Fibroblast of lung (primary cell): ENCODE data around the gene PCTP. TPM values are rescaled to one million over a fixed set of nuclear protein-coding genes. Genes with fewer than 3 reads are reported as not detected.

Experiments used
- DNase-seq, 2 donors: peaks; one replicate each; pipeline versions ENCODE4 v3.0.0 to v3.0.0-alpha.2; 2010; ENCODE audit warnings: low read depth in 2 of 2
- H2AFZ ChIP-seq: 2 replicates; pipeline ENCODE4 v1.5.1; 2012; ENCODE audit warnings: low read length, control low read depth, inconsistent platforms
- H3K27ac ChIP-seq: 2 replicates; pipeline ENCODE4 v1.5.1; 2011; ENCODE audit warnings: low read length, control low read depth; ENCODE audit not compliant: insufficient read depth
- H3K27me3 ChIP-seq: 2 replicates; pipeline ENCODE4 v1.5.1; 2011; ENCODE audit warnings: mild to moderate bottlenecking, low read length; ENCODE audit not compliant: control insufficient read depth, insufficient read depth
- H3K36me3 ChIP-seq: 2 replicates; pipeline ENCODE4 v1.5.1; 2011; ENCODE audit warnings: low read length; ENCODE audit not compliant: control insufficient read depth, insufficient read depth
- H3K4me1 ChIP-seq: 2 replicates; pipeline ENCODE4 v1.5.1; 2011; ENCODE audit warnings: low read length; ENCODE audit not compliant: control insufficient read depth, insufficient read depth; ENCODE audit errors: extremely low read depth
- H3K4me2 ChIP-seq: 2 replicates; pipeline ENCODE4 v1.5.1; 2011; ENCODE audit warnings: low read length, control low read depth; ENCODE audit not compliant: insufficient read depth; ENCODE audit errors: extremely low read depth
- H3K4me3 ChIP-seq, 4 experiments: fragments of 200-600 bp in 1 of 4; sonication (generic) in 1 of 4; replicated peaks in 1 of 4; 2 replicates each; pipeline ENCODE4 v1.5.1; 2011 to 2016; ENCODE audit warnings: low read length in 4 of 4, low read depth in 3 of 4, mild to moderate bottlenecking in 3 of 4, control low read depth in 2 of 4, inconsistent platforms in 1 of 4, mixed read lengths in 1 of 4; ENCODE audit not compliant: insufficient read depth in 1 of 4; ENCODE audit errors: control extremely low read depth in 1 of 4
- H3K79me2 ChIP-seq: 2 replicates; pipeline ENCODE4 v1.5.1; 2012; ENCODE audit warnings: mild to moderate bottlenecking, low read length, inconsistent platforms; ENCODE audit not compliant: control insufficient read depth, insufficient read depth
- H3K9ac ChIP-seq: 2 replicates; pipeline ENCODE4 v1.5.1; 2011; ENCODE audit warnings: mild to moderate bottlenecking, low read length, control low read depth; ENCODE audit not compliant: insufficient read depth
- H3K9me3 ChIP-seq: 2 replicates; pipeline ENCODE4 v1.5.1; 2012; ENCODE audit warnings: low read depth, low read length; ENCODE audit not compliant: control insufficient read depth, insufficient read depth
- H4K20me1 ChIP-seq: 2 replicates; pipeline ENCODE4 v1.5.1; 2011; ENCODE audit warnings: low read length; ENCODE audit not compliant: control insufficient read depth, insufficient read depth; ENCODE audit errors: extremely low read depth
- EZH2 ChIP-seq: IDR thresholded peaks from 2 replicates; pipeline ENCODE4 v1.5.1; 2012; ENCODE audit warnings: low read length, control low read depth, mild to moderate bottlenecking; ENCODE audit errors: missing control alignments
- polyA plus RNA-seq, 2 donors: library from polyadenylated mRNA; depleted of rRNA in 1 of 2; stranded (reverse) in 1 of 2; unstranded in 1 of 2; fragments of >200 nt; gene quantifications; 2 replicates each; pipeline ENCODE4 v1.2.1, GENCODE V29; 2011 to 2012; ENCODE audit warnings: missing spikeins in 1 of 2
- total RNA-seq: library from RNA; depleted of rRNA; stranded (reverse); fragments of >200 nt; gene quantifications from 2 replicates; pipeline ENCODE4 v1.2.1, GENCODE V29; 2014
- TF ChIP-seq, protein P1 (sequence below), 2 donors: IDR thresholded peaks in 1 of 2; conservative IDR thresholded peaks in 1 of 2; 1 replicate in 1 of 2; 2 replicates in 1 of 2; pipeline ENCODE4 v1.5.1; 2011 to 2012; ENCODE audit warnings: low read length in 2 of 2, control low read depth in 1 of 2, inconsistent platforms in 1 of 2, low read depth in 1 of 2, mild to moderate bottlenecking in 1 of 2

PCTP gene
- total and polyA plus RNA-seq, 2 donors (not counting 1 experiment from before 2014, with no cell fraction given) = 20.4 to 20.6 TPM

DNA sequence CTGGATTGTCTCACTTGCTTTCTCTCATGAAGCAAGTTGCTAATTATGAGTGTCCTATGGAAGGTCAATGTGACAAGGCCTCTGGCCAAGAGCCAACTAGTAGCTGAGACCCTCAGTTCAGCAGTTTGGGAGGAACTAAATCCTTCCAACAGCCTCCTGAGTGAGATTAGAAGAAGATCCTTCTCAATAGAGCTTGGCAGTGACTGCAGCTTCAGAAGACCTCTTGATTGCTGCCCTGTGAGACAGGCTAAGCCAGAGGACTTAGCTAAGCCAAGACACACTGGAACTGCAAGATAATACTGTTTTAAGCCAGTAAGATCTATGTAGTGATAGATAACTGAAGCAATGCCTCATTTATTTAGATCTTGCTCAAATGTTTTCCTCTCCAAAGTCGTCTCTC lies 34.3 kb downstream of the PCTP start:
- no peak overlapping the region for H3K4me3 ChIP-seq
- TF ChIP-seq EZH2 = no peak
- TF ChIP-seq, protein P1, sequence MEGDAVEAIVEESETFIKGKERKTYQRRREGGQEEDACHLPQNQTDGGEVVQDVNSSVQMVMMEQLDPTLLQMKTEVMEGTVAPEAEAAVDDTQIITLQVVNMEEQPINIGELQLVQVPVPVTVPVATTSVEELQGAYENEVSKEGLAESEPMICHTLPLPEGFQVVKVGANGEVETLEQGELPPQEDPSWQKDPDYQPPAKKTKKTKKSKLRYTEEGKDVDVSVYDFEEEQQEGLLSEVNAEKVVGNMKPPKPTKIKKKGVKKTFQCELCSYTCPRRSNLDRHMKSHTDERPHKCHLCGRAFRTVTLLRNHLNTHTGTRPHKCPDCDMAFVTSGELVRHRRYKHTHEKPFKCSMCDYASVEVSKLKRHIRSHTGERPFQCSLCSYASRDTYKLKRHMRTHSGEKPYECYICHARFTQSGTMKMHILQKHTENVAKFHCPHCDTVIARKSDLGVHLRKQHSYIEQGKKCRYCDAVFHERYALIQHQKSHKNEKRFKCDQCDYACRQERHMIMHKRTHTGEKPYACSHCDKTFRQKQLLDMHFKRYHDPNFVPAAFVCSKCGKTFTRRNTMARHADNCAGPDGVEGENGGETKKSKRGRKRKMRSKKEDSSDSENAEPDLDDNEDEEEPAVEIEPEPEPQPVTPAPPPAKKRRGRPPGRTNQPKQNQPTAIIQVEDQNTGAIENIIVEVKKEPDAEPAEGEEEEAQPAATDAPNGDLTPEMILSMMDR (conservative IDR thresholded peaks at IDR 0.05 in 1 of 2, IDR thresholded peaks at IDR 0.05 in 1 of 2; ENCODE audit: low read depth in 1 of 2, low read length in 2 of 2) = no peak
- no peaks in the 10 kb centered on the region for H3K27me3 ChIP-seq
- H3K4me2 ChIP-seq = no peak overlapping the region
- H3K9ac ChIP-seq = no peak overlapping the region
- H4K20me1 ChIP-seq = no peaks in the 10 kb centered on the region
- H3K79me2 ChIP-seq = no peaks in the 10 kb centered on the region
- H3K36me3 ChIP-seq = no peaks in the 10 kb centered on the region
- no peak overlapping the region for H3K27ac ChIP-seq
- no peak overlapping the region for H2AFZ ChIP-seq
- H3K9me3 ChIP-seq = no peaks in the 10 kb centered on the region
- H3K4me1 ChIP-seq = no peaks in the 10 kb centered on the region
- no peak for DNase-seq

DNA sequence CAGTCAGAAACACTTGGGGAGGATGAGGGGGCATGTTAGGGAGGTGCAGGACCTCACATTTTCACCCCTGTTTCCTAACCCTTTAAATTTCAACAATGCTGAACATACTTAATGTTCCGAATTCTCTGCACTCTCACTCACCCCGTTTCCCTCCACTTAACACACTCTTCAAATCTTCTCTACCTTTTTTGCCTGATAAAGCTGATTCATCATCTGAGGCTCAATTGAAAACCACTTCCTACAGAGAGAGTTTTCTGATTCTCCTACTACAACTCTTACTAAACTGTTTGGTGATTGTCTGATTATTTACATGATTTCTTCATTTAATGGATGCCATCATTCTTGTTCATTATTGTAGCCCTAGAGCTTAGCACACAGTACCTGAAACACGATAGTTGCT lies 42.4 kb downstream of the PCTP start:
- H2AFZ ChIP-seq = no peak overlapping the region
- H3K27me3 ChIP-seq = no peaks in the 10 kb centered on the region
- H3K36me3 ChIP-seq = no peaks in the 10 kb centered on the region
- H3K9ac ChIP-seq = no peak overlapping the region
- no peak overlapping the region for H3K27ac ChIP-seq
- TF ChIP-seq, protein P1 (conservative IDR thresholded peaks at IDR 0.05 in 1 of 2, IDR thresholded peaks at IDR 0.05 in 1 of 2; ENCODE audit: low read depth in 1 of 2, low read length in 2 of 2) = no peak
- TF ChIP-seq EZH2 = no peak
- H3K9me3 ChIP-seq = no peaks in the 10 kb centered on the region
- no peak for DNase-seq
- H3K4me3 ChIP-seq = no peak overlapping the region
- H3K4me2 ChIP-seq = no peak overlapping the region
- no peaks in the 10 kb centered on the region for H3K4me1 ChIP-seq
- H3K79me2 ChIP-seq = no peaks in the 10 kb centered on the region
- no peaks in the 10 kb centered on the region for H4K20me1 ChIP-seq

DNA sequence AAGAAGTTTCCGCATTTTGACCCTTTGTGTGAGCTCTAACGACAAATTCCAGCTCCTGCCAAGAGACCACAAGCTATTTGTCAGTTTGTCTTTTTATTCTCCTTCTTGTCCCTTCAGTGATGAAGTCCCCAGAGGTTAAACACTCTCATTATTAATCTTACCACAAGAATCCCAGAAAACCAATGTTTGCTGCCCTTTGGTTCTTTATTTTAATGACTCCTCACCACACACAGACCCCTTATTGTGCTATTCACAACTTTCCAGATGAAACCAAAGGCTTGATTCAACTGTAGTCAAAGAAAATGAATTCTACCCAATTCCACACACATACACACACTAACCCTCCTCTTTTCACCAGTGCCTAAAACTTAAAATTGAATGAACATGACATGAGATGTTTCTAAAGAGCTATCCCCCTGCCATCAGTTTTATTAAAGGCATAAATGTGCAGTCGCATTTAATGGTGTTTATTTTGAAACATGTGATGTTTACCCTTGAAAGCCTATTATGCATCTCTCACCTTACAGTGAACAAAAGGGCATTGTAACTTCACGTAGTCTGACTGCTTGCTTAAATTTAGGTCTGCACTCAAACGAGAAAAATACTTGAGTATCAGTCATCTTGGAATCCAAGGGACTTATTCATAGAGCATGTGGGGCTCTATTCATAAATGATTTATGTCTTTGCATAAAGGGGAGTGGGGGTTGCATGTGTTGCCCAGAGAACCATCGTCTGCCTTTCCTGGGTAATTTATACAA lies 44.1 kb downstream of the PCTP start:
- no peak for TF ChIP-seq EZH2
- TF ChIP-seq, protein P1 (conservative IDR thresholded peaks at IDR 0.05 in 1 of 2, IDR thresholded peaks at IDR 0.05 in 1 of 2; ENCODE audit: low read depth in 1 of 2, low read length in 2 of 2) = no peak
- H3K79me2 ChIP-seq = no peaks in the 10 kb centered on the region
- H3K4me2 ChIP-seq = no peak overlapping the region
- H4K20me1 ChIP-seq = no peaks in the 10 kb centered on the region
- no peaks in the 10 kb centered on the region for H3K27me3 ChIP-seq
- H3K4me1 ChIP-seq = no peaks in the 10 kb centered on the region
- peak in 1 of 2 donors; percentile 6 for DNase-seq
- no peaks in the 10 kb centered on the region for H3K36me3 ChIP-seq
- H3K4me3 ChIP-seq = no peak overlapping the region
- no peak overlapping the region for H3K9ac ChIP-seq
- H2AFZ ChIP-seq = no peak overlapping the region
- H3K9me3 ChIP-seq = no peaks in the 10 kb centered on the region
- no peak overlapping the region for H3K27ac ChIP-seq
